OCI-LY3 (cell line): Measurements from ENCODE around the gene IPPK.

Source experiments
- H2AFZ ChIP-seq: fragments of 200-600, 300-600 bp; shearing (Covaris generic); 2 replicates; pipeline ENCODE4 v1.6.0; 2014; ENCODE audit warnings: antibody characterized with exemption, low read depth, low read length
- H3K27ac ChIP-seq: fragments of 200-600, 300-600 bp; sonication (generic); 2 replicates; pipeline ENCODE4 v1.5.1; 2014; ENCODE audit warnings: mild to moderate bottlenecking, low read length, moderate library complexity, mixed read lengths
- H3K27me3 ChIP-seq: fragments of 200-600, 300-600 bp; sonication (generic); 2 replicates; pipeline ENCODE4 v1.6.1; 2014; ENCODE audit warnings: low read depth, low read length, mixed read lengths
- H3K36me3 ChIP-seq: fragments of 200-600, 300-600 bp; sonication (generic); replicated peaks from 2 replicates; pipeline ENCODE3; 2014; ENCODE audit warnings: low read depth, low read length, mixed read lengths
- H3K4me1 ChIP-seq: fragments of 300-600, 200-600 bp; sonication (generic); 2 replicates; pipeline ENCODE4 v1.6.1; 2014; ENCODE audit warnings: low read length, mixed read lengths
- H3K4me2 ChIP-seq: fragments of 200-600, 300-600 bp; sonication (generic); 2 replicates; pipeline ENCODE4 v1.6.1; 2014; ENCODE audit warnings: low read length, mixed read lengths
- H3K4me3 ChIP-seq: fragments of 300-600, 200-600 bp; sonication (generic); 2 replicates; pipeline ENCODE4 v1.5.1; 2014; ENCODE audit warnings: antibody characterized with exemption, mild to moderate bottlenecking, low read length, moderate library complexity
- H3K79me2 ChIP-seq: fragments of 300-600, 200-600 bp; shearing (Covaris generic); 2 replicates; pipeline ENCODE4 v1.6.1; 2014; ENCODE audit warnings: mild to moderate bottlenecking, low read length, mixed read lengths
- H3K9ac ChIP-seq: fragments of 300-600, 200-600 bp; shearing (Covaris generic); 2 replicates; pipeline ENCODE4 v1.6.0; 2014; ENCODE audit warnings: mild to moderate bottlenecking, low read length, moderate library complexity
- H3K9me3 ChIP-seq: fragments of 200-600, 300-600 bp; shearing (Covaris generic); 2 replicates; pipeline ENCODE4 v1.6.1; 2014; ENCODE audit warnings: low read length, mixed read lengths; ENCODE audit not compliant: insufficient read depth
- H4K20me1 ChIP-seq: fragments of 200-600, 300-600 bp; sonication (generic); 2 replicates; pipeline ENCODE4 v1.6.1; 2016; ENCODE audit warnings: low read length, mixed read lengths; ENCODE audit not compliant: insufficient read depth
- CTCF ChIP-seq: fragments of 200-600, 300-600 bp; sonication (generic); IDR thresholded peaks from 2 replicates; pipeline ENCODE4 v1.5.1; 2014; ENCODE audit warnings: antibody characterized with exemption, low read length, low read depth
- EZH2phosphoT487 ChIP-seq: fragments of 200-600 bp; shearing (Covaris generic); IDR thresholded peaks from 2 replicates; pipeline ENCODE4 v1.6.1; 2018; ENCODE audit warnings: antibody characterized with exemption, mixed run types, low read depth

Gene IPPK

GRCh38 chr9:92669890-92670708, at the start of gene IPPK:
Gene IPPK, minus strand, starts transcription at chr9:92670131. Its CDS starts 143 bp downstream, at chr9:92669988.
- peaks cover 62% of the 10 kb centered on the region for H3K79me2 ChIP-seq
- no peaks in the 10 kb centered on the region for H3K27me3 ChIP-seq

GRCh38 chr9:92719028-92719647, 49.2 kb upstream of the IPPK start:
- peaks cover 2% of the 10 kb centered on the region; the same call in 1 of the 2 replicates for H3K79me2 ChIP-seq
- H3K4me2 ChIP-seq = no peak overlapping the region
- H3K4me1 ChIP-seq = peaks cover 34% of the 10 kb centered on the region
- H3K27ac ChIP-seq = no peak overlapping the region
- H3K9ac ChIP-seq = no peak overlapping the region
- H2AFZ ChIP-seq = no peak overlapping the region
- H3K9me3 ChIP-seq = no peaks in the 10 kb centered on the region
- peaks cover 52% of the 10 kb centered on the region for H3K36me3 ChIP-seq
- H3K4me3 ChIP-seq = no peak overlapping the region
- H3K27me3 ChIP-seq = no peaks in the 10 kb centered on the region
- H4K20me1 ChIP-seq = peaks cover 13% of the 10 kb centered on the region; the same call in 1 of the 2 replicates
- TF ChIP-seq CTCF (no peak), EZH2phosphoT487 (no peak)

More at GRCh38 chr9:92669890-92670708, at the start of gene IPPK:
- peaks cover 5% of the 10 kb centered on the region for H3K36me3 ChIP-seq
- peaks cover 5% of the 10 kb centered on the region; the same call in 1 of the 2 replicates for H4K20me1 ChIP-seq
- peak within 1 kb of the TSS; percentile 87 for H2AFZ ChIP-seq
- H3K4me2 ChIP-seq = peak within 1 kb of the TSS; percentile 95
- TF ChIP-seq EZH2phosphoT487 (no peak), CTCF (no peak)
- peak within 1 kb of the TSS; percentile 94 for H3K4me3 ChIP-seq
- H3K9ac ChIP-seq = peak within 1 kb of the TSS; percentile 97
- H3K27ac ChIP-seq = peak within 1 kb of the TSS; percentile 52
- peaks cover 13% of the 10 kb centered on the region for H3K4me1 ChIP-seq
- no peaks in the 10 kb centered on the region for H3K9me3 ChIP-seq

GRCh38 chr9:92718086-92719001, 48.4 kb upstream of the IPPK start:
- Histone ChIP-seq H3K4me1 (peaks cover 34% of the 10 kb centered on the region), H3K9me3 (no peaks in the 10 kb centered on the region), H3K4me2 (no peak overlapping the region), H4K20me1 (peaks cover 13% of the 10 kb centered on the region; the same call in 1 of the 2 replicates), H3K27ac (0 out of 2 replicates have a peak overlapping the region, but pooled peaks have one; percentile 40), H2AFZ (no peak overlapping the region), H3K36me3 (peaks cover 55% of the 10 kb centered on the region), H3K27me3 (no peaks in the 10 kb centered on the region), H3K9ac (no peak overlapping the region), H3K79me2 (no peaks in the 10 kb centered on the region), H3K4me3 (no peak overlapping the region)
- TF ChIP-seq EZH2phosphoT487 = no peak
- TF ChIP-seq CTCF = no peak
